Bronchial epithelial cell (primary cell): ENCODE measurements around the gene CD151. TPM values are rescaled to one million over a fixed set of nuclear protein-coding genes. Genes with fewer than 3 reads are reported as not detected.

Source experiments
- DNase-seq: peaks from one replicate; pipeline ENCODE4 v3.0.0-alpha.2; 2010; ENCODE audit warnings: low read depth
- FAIRE-seq: peaks from 2 replicates; lab custom pipeline; 2011; peaks lifted over from hg19 to GRCh38; lab: Jason Lieb, UNC
- H3K27me3 ChIP-seq: 2 replicates; pipeline ENCODE4 v1.5.1; 2011; ENCODE audit warnings: low read length; ENCODE audit not compliant: control insufficient read depth, insufficient read depth
- H3K36me3 ChIP-seq: 2 replicates; pipeline ENCODE4 v1.5.1; 2011; ENCODE audit warnings: low read length; ENCODE audit not compliant: control insufficient read depth, insufficient read depth
- H3K4me3 ChIP-seq: 2 replicates; pipeline ENCODE4 v1.5.1; 2011; ENCODE audit warnings: mild to moderate bottlenecking, low read depth, low read length, control low read depth
- total RNA-seq: library from RNA; depleted of rRNA; stranded (reverse); fragments of >200 nt; gene quantifications from 2 replicates; pipeline ENCODE4 v1.2.1, GENCODE V29; 2014
- TF ChIP-seq, protein P1 (sequence below): IDR thresholded peaks from 2 replicates; pipeline ENCODE4 v1.5.1; 2011; ENCODE audit warnings: mild to moderate bottlenecking, moderate library complexity, low read length, control low read depth, inconsistent platforms; ENCODE audit not compliant: insufficient read depth, severe bottlenecking

CD151 gene
- total RNA-seq, 1 donor from 2014 or later, result 324 TPM

DNA sequence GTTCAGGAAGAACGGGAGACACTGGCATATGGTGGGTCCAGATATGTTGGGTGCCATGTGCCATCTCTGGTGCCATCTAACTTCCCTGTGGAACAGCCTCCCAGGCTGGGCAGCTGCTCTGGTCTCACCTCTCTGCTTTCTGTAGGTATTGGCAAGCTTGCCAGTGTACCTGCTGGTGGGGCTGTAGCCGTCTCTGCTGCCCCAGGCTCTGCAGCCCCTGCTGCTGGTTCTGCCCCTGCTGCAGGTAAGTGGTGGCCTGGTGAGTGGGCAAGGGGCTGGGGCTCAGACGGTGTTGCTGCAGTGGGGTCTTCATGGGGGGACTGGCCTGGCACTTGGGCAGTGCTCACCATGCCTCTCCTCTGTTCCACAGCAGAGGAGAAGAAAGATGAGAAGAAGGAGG is 20.4 kb upstream of the CD151 start:
- DNase-seq, result no peak
- H3K27me3 ChIP-seq, result no peaks in the 10 kb centered on the region
- peaks cover 21% of the 10 kb centered on the region for H3K36me3 ChIP-seq
- TF ChIP-seq, protein P1, sequence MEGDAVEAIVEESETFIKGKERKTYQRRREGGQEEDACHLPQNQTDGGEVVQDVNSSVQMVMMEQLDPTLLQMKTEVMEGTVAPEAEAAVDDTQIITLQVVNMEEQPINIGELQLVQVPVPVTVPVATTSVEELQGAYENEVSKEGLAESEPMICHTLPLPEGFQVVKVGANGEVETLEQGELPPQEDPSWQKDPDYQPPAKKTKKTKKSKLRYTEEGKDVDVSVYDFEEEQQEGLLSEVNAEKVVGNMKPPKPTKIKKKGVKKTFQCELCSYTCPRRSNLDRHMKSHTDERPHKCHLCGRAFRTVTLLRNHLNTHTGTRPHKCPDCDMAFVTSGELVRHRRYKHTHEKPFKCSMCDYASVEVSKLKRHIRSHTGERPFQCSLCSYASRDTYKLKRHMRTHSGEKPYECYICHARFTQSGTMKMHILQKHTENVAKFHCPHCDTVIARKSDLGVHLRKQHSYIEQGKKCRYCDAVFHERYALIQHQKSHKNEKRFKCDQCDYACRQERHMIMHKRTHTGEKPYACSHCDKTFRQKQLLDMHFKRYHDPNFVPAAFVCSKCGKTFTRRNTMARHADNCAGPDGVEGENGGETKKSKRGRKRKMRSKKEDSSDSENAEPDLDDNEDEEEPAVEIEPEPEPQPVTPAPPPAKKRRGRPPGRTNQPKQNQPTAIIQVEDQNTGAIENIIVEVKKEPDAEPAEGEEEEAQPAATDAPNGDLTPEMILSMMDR, result no peak
- no peak overlapping the region for H3K4me3 ChIP-seq
- no peak for FAIRE-seq

DNA sequence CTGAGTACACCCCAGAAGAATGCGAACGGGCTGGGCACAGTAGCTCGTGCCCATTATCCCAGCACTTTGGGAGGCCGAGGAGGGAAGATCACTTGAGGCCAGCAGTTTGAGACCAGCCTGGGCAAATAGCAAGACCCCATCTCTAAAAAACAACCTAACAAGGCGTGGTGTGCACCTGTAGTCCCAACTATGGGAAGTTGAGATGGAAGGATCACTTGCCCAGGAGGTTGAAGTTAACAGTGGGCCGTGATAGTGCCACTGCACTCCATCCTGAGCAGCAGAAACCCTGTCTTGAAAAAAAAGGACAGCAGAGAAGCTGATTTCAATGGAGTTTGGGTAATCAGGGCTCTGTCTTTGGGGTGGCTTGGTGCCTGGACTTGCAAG is 19.7 kb upstream of the CD151 start:
- FAIRE-seq (no peak), DNase-seq (no peak)
- Histone ChIP-seq H3K36me3 (peaks cover 21% of the 10 kb centered on the region), H3K4me3 (no peak overlapping the region), H3K27me3 (no peaks in the 10 kb centered on the region)
- TF ChIP-seq, protein P1, result no peak

GRCh38 chr11:813456-814096 is 19.2 kb upstream of the CD151 start:
- TF ChIP-seq, protein P1, result no peak
- Histone ChIP-seq H3K27me3 (no peaks in the 10 kb centered on the region), H3K4me3 (no peak overlapping the region), H3K36me3 (peaks cover 21% of the 10 kb centered on the region)
- no peak for FAIRE-seq
- no peak for DNase-seq

- no peaks in the 10 kb centered on the region for H3K27me3 ChIP-seq
- no peak for DNase-seq
- FAIRE-seq, result no peak
- TF ChIP-seq, protein P1, result no peak
- no peak overlapping the region for H3K4me3 ChIP-seq
- H3K36me3 ChIP-seq, result peaks cover 20% of the 10 kb centered on the region
These were observed 16.9 kb upstream of the CD151 start for GRCh38 chr11:815675-816432.

GRCh38 chr11:816433-816779 is 16.3 kb upstream of the CD151 start:
- TF ChIP-seq, protein P1, result no peak
- FAIRE-seq (no peak), DNase-seq (no peak)
- Histone ChIP-seq H3K4me3 (no peak overlapping the region), H3K27me3 (no peaks in the 10 kb centered on the region), H3K36me3 (peaks cover 16% of the 10 kb centered on the region)
